Measurements from ENCODE around the gene MCOLN1. TPM values are rescaled to one million over a fixed set of nuclear protein-coding genes. Genes with fewer than 3 reads are reported as not detected.
A peak's percentile ranks its signal among the peaks of the same experiment; 100 is the strongest.
"Not testable (repeated sequence)": the region's sequence is repeated elsewhere in the genome, so short reads cannot be mapped to it uniquely, and the experiment has no call there.

The MCOLN1 gene
- total RNA-seq, 1 experiment from 2014 or later = 10.3 TPM

DNA sequence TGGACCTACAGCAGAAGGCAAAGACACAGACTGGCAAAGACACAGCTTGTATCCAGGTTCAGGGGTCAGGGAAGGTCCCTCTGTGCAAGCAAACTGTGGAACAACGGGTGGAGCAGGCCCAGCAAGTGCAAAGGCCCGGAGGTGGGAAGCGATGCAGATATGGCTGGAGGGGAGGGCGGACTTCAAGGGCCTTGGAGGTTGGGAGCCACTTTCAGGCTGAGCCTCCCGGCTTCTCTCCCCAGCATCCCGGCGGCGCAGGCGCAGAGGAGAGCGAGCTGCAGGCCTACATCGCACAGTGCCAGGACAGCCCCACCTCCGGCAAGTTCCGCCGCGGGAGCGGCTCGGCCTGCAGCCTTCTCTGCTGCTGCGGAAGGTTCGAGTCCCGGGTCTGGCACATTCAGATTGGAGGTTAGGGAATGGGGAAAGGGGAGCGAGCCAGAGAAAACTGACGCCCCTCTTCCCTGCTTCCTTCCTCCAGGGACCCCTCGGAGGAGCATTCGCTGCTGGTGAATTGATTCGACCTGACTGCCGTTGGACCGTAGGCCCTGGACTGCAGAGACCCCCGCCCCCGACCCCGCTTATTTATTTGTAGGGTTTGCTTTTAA is 11.0 kb downstream of the MCOLN1 start:
- no peak for DNase-seq
- no peaks in the 10 kb centered on the region for H3K9me3 ChIP-seq
- no peaks in the 10 kb centered on the region for H3K27me3 ChIP-seq
- peak overlapping the region; percentile 86 for H3K4me3 ChIP-seq
- peaks cover 39% of the 10 kb centered on the region for H3K36me3 ChIP-seq

DNA sequence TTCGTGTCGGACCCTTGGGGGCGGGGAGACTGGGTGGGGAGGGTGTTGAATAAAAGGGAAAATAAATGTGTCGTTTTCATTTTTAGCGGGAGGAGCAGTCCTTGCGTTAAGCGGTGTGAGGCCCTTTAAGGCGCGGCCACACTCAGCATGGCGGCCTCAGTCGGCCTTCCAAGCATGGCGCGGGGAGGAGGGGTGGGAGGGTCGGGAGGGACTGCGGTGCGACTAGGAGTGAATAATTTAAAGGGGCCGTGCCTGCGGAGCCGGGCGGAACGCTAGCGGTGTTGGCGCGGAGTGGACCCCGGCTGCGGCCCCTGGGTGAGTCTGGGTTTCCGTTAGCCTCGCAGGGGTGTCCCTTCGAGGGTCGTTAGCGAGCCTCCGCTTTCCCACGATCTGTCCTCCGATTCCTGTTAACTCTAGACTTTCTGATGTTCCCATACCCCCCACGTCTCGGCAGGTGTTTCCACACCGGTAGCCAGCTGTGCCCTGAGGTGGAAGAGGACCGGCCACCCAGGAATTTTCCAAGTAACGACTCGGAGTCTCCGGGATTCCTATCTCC is 11.6 kb downstream of the MCOLN1 start:
- H3K27me3 ChIP-seq = no peaks in the 10 kb centered on the region
- peak; percentile 88 for DNase-seq

GRCh38 chr19:7534531-7535046 is 12.2 kb downstream of the MCOLN1 start:
- H3K9me3 ChIP-seq = no peaks in the 10 kb centered on the region
- H3K27me3 ChIP-seq = no peaks in the 10 kb centered on the region
- H3K36me3 ChIP-seq = peaks cover 46% of the 10 kb centered on the region
- peak overlapping the region; percentile 86 for H3K4me3 ChIP-seq
- DNase-seq = peak; percentile 72

More for the DNA sequence above, 11.6 kb downstream of the MCOLN1 start:
- Histone ChIP-seq H3K4me3 (peak overlapping the region; percentile 86), H3K9me3 (no peaks in the 10 kb centered on the region), H3K36me3 (peaks cover 45% of the 10 kb centered on the region)

DNA sequence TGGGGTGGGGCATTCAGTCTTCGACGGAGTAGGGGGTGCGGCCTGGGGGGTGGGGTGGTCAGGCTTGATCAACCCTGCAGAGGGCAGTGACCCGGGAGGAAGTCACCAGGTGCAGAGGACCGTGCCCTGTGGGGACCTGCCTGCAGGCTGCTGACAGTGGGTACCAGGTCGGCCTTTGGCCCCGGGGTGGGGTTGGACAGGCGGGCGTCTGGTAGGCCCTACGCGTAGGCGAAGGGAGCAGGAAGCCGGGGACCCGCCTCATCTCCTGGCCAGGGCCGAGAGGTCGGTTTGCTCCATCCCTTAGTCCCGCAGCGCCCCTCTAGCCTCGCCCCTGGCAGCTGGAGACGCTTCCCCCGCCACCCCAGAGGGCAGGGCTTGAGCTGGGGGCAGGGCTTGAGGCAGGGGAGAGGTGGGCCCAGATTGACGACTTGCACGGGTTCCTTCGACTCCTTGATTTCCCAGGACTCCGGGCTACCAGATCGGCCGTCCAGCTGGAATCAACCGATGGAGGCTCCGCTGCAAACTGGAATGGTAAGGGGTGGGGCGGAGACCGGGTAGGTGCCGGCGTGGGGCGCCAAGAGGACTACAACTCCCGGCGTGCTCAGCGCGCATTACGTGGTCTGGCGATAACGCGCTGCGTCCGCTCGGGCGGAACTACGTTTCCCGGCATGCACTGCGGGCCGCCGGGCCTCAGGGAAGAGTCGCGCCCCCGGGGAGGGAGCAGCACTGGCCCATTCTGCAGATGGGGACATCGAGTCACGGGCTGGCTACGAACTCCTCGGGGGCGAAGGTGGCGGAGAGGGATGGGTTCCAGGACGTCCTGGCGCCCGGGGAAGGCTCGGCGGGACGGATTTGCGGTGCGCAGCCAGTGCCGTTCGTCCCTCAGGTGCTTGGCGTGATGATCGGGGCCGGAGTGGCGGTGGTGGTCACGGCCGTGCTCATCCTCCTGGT is 12.9 kb downstream of the MCOLN1 start, which contains the start of gene PNPLA6:
PNPLA6 (plus strand) TSS at position 671 of the 951 bp plus-strand sequence; CDS start at position 743, 72 bp downstream.
- peak within 1 kb of the TSS; percentile 86 for H3K4me3 ChIP-seq
- peak; percentile 99 for DNase-seq
- H3K9me3 ChIP-seq = no peaks in the 10 kb centered on the region
- H3K36me3 ChIP-seq = peaks cover 41% of the 10 kb centered on the region
- H3K27me3 ChIP-seq = no peaks in the 10 kb centered on the region

DNA sequence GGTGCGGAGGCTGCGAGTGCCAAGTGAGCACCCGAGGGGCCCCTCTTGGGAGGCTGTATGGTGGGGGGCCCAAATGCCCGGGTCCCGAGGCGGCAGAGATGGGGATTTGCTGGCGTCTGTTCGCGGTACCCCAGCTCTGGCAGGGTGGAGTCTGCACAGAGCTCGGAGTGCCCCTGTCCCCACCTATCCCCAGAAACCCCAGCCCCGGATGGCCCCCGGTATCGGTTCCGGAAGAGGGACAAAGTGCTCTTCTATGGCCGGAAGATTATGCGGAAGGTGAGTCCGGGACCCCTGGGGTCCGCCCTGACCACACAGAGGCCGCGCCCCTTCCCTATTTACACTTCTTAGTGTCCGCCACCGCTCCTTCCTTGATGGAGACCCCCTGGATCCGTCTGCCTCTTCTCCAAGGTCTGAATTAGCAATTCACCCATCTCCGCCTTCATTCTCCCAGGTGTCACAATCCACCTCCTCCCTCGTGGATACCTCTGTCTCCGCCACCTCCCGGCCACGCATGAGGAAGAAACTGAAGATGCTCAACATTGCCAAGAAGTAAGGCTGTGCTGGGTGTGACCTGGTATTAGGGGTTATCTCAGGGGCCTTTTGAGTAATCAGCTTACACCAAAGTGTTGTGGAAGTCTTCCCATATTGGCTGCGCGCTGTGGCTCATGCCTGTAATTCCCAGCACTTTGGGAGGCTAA is 13.7 kb downstream of the MCOLN1 start:
- DNase-seq = no peak
- H3K36me3 ChIP-seq = peaks cover 42% of the 10 kb centered on the region
- H3K4me3 ChIP-seq = peak overlapping the region; percentile 86
- H3K9me3 ChIP-seq = no peaks in the 10 kb centered on the region
- no peaks in the 10 kb centered on the region for H3K27me3 ChIP-seq

DNA sequence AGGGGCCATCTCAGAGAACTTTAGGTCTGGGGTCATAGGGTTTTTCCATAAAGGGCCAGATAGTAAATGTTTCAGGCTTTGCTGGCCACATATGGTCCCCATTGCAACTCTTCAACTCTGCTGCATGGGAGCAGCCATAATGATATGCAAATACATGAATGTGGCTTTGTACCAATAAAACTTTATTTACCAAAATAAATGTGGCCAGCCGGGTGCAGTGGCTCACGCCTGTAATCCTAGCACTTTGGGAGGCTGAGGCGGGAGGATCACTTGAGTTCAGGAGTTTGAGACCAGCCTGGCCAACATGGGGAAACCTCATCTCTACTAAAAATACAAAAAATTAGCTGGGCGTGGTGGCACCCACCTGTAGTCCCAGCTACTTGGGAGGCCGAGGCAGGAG is 16.6 kb downstream of the MCOLN1 start:
- not testable (repeated sequence) for H3K4me3 ChIP-seq, H3K27me3 ChIP-seq, DNase-seq, H3K9me3 ChIP-seq
- H3K36me3 ChIP-seq = peaks cover 55% of the 10 kb centered on the region

DNA sequence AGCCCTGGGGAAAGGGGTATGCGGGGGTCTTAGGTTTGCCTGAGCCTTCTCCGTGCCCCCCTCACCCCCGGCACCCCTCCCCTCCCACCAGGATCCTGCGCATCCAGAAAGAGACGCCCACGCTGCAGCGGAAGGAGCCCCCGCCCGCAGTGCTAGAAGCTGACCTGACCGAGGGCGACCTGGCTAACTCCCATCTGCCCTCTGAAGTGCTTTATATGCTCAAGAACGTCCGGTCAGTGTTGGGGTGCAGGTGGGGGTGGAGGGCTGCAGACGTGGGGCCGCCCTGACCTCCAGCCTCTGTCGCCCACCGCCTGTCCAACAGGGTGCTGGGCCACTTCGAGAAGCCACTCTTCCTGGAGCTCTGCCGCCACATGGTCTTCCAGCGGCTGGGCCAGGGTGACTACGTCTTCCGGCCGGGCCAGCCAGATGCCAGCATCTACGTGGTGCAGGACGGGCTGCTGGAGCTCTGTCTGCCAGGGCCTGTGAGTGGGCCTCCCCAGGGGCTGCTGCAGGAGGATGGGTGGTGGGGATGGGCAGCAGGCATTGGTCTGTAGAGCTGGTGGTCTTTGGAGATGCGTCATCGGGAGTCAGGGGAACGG is 17.5 kb downstream of the MCOLN1 start:
- Histone ChIP-seq H3K9me3 (no peaks in the 10 kb centered on the region), H3K36me3 (peaks cover 59% of the 10 kb centered on the region), H3K4me3 (no peak overlapping the region), H3K27me3 (no peaks in the 10 kb centered on the region)
- DNase-seq = no peak

DNA sequence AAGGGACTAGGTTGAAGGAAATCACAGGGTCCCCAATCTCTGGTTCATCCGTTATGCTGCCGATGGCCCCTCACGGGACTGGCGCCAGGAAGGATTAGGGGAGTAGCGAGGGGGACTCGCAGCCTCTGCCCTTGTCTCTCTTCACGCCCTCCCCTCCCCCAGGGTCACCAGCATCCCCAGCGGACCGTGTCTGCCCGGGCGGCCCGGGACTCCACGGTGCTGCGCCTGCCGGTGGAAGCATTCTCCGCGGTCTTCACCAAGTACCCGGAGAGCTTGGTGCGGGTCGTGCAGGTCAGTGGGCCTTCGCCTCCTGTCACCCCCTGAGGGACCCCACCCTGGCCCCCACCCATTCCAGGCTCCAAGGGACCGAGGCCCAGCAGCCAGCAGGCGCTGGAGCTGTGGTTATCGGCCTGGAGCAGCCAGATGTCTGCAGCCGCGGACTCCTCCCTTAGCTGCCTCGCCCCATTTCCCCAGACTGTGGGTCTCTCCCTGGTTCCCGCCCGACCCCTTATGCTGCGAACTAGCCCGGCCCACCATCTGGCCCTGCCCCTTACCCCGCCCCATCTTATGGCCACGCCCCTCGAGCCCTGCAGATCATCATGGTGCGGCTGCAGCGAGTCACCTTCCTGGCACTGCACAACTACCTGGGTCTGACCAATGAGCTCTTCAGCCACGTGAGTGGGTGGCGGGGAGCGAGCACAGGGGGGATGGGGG is 18.5 kb downstream of the MCOLN1 start:
- no peak overlapping the region for H3K4me3 ChIP-seq
- peaks cover 64% of the 10 kb centered on the region for H3K36me3 ChIP-seq
- peak; percentile 71 for DNase-seq
- no peaks in the 10 kb centered on the region for H3K27me3 ChIP-seq
- H3K9me3 ChIP-seq = no peaks in the 10 kb centered on the region

DNA sequence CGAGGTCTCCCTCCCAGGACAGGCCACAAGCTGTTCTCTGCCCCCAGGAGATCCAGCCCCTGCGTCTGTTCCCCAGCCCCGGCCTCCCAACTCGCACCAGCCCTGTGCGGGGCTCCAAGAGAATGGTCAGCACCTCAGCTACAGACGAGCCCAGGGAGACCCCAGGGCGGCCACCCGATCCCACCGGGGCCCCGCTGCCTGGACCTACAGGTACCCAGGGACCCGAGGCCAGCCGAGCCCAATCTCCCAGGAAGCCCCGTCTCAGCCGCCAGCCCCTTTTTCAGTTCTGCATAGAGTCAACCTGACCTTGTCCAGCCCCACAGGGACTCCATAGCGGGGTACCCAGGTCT is 19.0 kb downstream of the MCOLN1 start:
- Histone ChIP-seq H3K36me3 (peaks cover 64% of the 10 kb centered on the region), H3K27me3 (no peaks in the 10 kb centered on the region), H3K9me3 (no peaks in the 10 kb centered on the region), H3K4me3 (no peak overlapping the region)
- no peak for DNase-seq

GRCh38 chr19:7541828-7542443 is 19.5 kb downstream of the MCOLN1 start:
- Histone ChIP-seq H3K36me3 (peaks cover 63% of the 10 kb centered on the region), H3K9me3 (no peaks in the 10 kb centered on the region), H3K27me3 (no peaks in the 10 kb centered on the region), H3K4me3 (no peak overlapping the region)
- DNase-seq = no peak

GRCh38 chr19:7542556-7543348 is 20.3 kb downstream of the MCOLN1 start:
- no peak for DNase-seq
- peaks cover 55% of the 10 kb centered on the region for H3K36me3 ChIP-seq
- no peak overlapping the region for H3K4me3 ChIP-seq
- no peaks in the 10 kb centered on the region for H3K27me3 ChIP-seq
- no peaks in the 10 kb centered on the region for H3K9me3 ChIP-seq

- H3K36me3 ChIP-seq = peaks cover 39% of the 10 kb centered on the region
- no peaks in the 10 kb centered on the region for H3K9me3 ChIP-seq
- H3K27me3 ChIP-seq = no peaks in the 10 kb centered on the region
- no peak overlapping the region for H3K4me3 ChIP-seq
- no peak for DNase-seq
These were observed 22.2 kb downstream of the MCOLN1 start for GRCh38 chr19:7544626-7545025.

DNA sequence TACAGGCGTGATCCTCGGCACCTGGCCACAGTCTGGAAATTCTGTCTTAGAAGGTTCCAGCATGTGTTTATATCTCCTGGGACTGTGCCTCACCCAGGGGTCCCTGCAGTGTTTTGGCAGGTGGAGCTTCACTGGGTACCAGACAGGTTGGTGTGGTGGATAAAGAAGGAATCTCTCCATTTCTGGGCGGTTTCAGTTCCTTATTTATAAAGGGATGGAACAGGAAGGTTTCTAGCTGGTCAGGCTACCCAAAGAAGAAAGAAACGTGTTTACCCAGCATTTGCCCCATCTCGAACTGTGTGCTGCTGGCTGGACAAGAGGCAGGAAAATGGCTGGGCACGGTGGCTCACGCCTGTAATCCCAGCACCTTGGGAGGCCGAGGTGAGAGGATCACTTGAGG is 22.9 kb downstream of the MCOLN1 start:
- Histone ChIP-seq H3K4me3 (no peak overlapping the region), H3K27me3 (no peaks in the 10 kb centered on the region), H3K9me3 (no peaks in the 10 kb centered on the region), H3K36me3 (peaks cover 43% of the 10 kb centered on the region)
- no peak for DNase-seq

GRCh38 chr19:7545904-7546303 is 23.5 kb downstream of the MCOLN1 start:
- H3K27me3 ChIP-seq = no peaks in the 10 kb centered on the region
- H3K9me3 ChIP-seq = no peaks in the 10 kb centered on the region
- H3K4me3 ChIP-seq = no peak overlapping the region
- DNase-seq = no peak
- peaks cover 44% of the 10 kb centered on the region for H3K36me3 ChIP-seq

DNA sequence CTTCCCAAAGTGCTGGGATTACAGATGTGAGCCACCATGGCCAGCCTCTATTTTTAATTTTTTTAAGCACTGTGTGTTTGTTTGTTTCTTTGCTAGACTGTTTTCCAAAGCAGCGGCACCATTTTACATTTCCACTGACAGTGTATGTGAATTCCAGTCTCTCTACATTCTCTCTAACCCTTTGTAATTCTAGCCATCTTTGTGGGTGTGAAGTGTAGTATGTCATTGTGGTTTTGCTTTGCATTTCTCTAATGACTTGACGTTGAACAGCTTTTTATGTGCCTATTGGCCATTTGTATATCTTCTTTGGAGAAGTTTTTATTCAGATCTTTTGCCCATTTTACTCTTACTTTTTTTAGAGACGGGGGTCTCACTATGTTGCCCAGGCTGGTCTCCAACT is 24.7 kb downstream of the MCOLN1 start:
- Histone ChIP-seq H3K27me3 (no peaks in the 10 kb centered on the region), H3K9me3 (no peaks in the 10 kb centered on the region), H3K36me3 (peaks cover 41% of the 10 kb centered on the region), H3K4me3 (no peak overlapping the region)
- no peak for DNase-seq
